SK-N-SH (cell line): Measurements from ENCODE around the gene IKBKE. TPM values are rescaled to one million over a fixed set of nuclear protein-coding genes. Genes with fewer than 3 reads are reported as not detected.

Source experiments
- CTCF ChIA-PET: fragments of 300-600, 350-600 bp; formaldehyde crosslinking; extraction: SDS; loops from one replicate; lab custom pipeline; 2021; lab: Yijun Ruan, JAX
- POLR2A ChIA-PET: fragments of 350-600 bp; sonication (Branson Sonifier 250); formaldehyde crosslinking; extraction: SDS; loops from one replicate; lab custom pipeline; 2020; ENCODE audit warnings: antibody characterized with exemption, inconsistent platforms; lab: Yijun Ruan, JAX
- DNase-seq: peaks from one replicate; pipeline ENCODE4 v3.0.0; 2012
- H2AFZ ChIP-seq: fragments of 200-600 bp; sonication (generic); 2 replicates; pipeline ENCODE4 v1.8.1; 2016; ENCODE audit warnings: antibody characterized with exemption, mild to moderate bottlenecking, low read depth
- H3F3A ChIP-seq: fragments of 200-600 bp; sonication (generic); replicated peaks from 2 replicates; pipeline ENCODE3; 2016; ENCODE audit warnings: antibody characterized with exemption, mild to moderate bottlenecking; ENCODE audit not compliant: insufficient read depth
- H3K27ac ChIP-seq, 2 experiments: fragments of 200-500 bp in 1 of 2; fragments of 200-600 bp in 1 of 2; sonication (Bioruptor generic) in 1 of 2; sonication (generic), shearing (Covaris generic) in 1 of 2; 2 replicates each; pipeline versions ENCODE4 v1.5.1 to v1.6.1; 2014 to 2016; ENCODE audit warnings: low read depth in 2 of 2, inconsistent platforms in 1 of 2, low read length in 1 of 2, mild to moderate bottlenecking in 1 of 2, mixed read lengths in 1 of 2
- H3K27me3 ChIP-seq: fragments of 200-600 bp; sonication (generic), shearing (Covaris generic); 2 replicates; pipeline ENCODE4 v1.6.1; 2016; ENCODE audit warnings: mixed run types; ENCODE audit not compliant: insufficient read depth
- H3K36me3 ChIP-seq, 2 experiments: fragments of 200-500 bp in 1 of 2; fragments of 200-600 bp in 1 of 2; sonication (Bioruptor generic) in 1 of 2; sonication (generic) in 1 of 2; replicated peaks in 1 of 2; 2 replicates each; pipeline versions ENCODE3 to v1.5.1; 2014 to 2016; ENCODE audit warnings: low read length in 1 of 2, mild to moderate bottlenecking in 1 of 2; ENCODE audit not compliant: insufficient read depth in 2 of 2, control insufficient read depth in 1 of 2
- H3K4me1 ChIP-seq, 2 experiments: fragments of 200-500 bp in 1 of 2; fragments of 200-600 bp in 1 of 2; sonication (Bioruptor generic) in 1 of 2; sonication (generic), shearing (Covaris generic) in 1 of 2; 2 replicates each; pipeline versions ENCODE4 v1.5.1 to v1.6.1; 2014 to 2016; ENCODE audit warnings: low read depth in 1 of 2, low read length in 1 of 2, mixed run types in 1 of 2; ENCODE audit not compliant: insufficient read depth in 2 of 2, control insufficient read depth in 1 of 2
- H3K4me2 ChIP-seq: fragments of 200-600 bp; sonication (generic), shearing (Covaris generic); 2 replicates; pipeline ENCODE4 v1.6.1; 2017; ENCODE audit warnings: mixed run types
- H3K4me3 ChIP-seq, 2 experiments: fragments of 200-500 bp in 1 of 2; fragments of 200-600 bp in 1 of 2; sonication (Bioruptor generic) in 1 of 2; sonication (generic), shearing (Covaris generic) in 1 of 2; 2 replicates each; pipeline versions ENCODE4 v1.5.1 to v1.8.1; 2014 to 2016; ENCODE audit warnings: low read depth in 2 of 2, inconsistent platforms in 1 of 2, low read length in 1 of 2, mild to moderate bottlenecking in 1 of 2, mixed read lengths in 1 of 2, moderate library complexity in 1 of 2
- H3K79me2 ChIP-seq: fragments of 200-600 bp; sonication (generic); 2 replicates; pipeline ENCODE4 v1.8.1; 2017; ENCODE audit warnings: mild to moderate bottlenecking; ENCODE audit not compliant: insufficient read depth
- H3K9ac ChIP-seq: fragments of 200-600 bp; sonication (generic); 2 replicates; pipeline ENCODE4 v1.6.1; 2017; ENCODE audit warnings: mixed run types
- H3K9me2 ChIP-seq: fragments of 200-600 bp; sonication (generic); 2 replicates; pipeline ENCODE4 v1.6.1; 2017; ENCODE audit warnings: mixed run types
- H3K9me3 ChIP-seq: fragments of 200-600 bp; sonication (generic); 2 replicates; pipeline ENCODE4 v1.6.1; 2017; ENCODE audit warnings: mixed run types, mild to moderate bottlenecking, moderate library complexity
- H4K20me1 ChIP-seq: fragments of 200-600 bp; sonication (generic); 2 replicates; pipeline ENCODE4 v1.6.1; 2017; ENCODE audit warnings: mild to moderate bottlenecking, mixed run types; ENCODE audit not compliant: insufficient read depth
- ELF1 ChIP-seq: IDR thresholded peaks from 2 replicates; pipeline ENCODE4 v1.4.0; 2012
- EP300 ChIP-seq, 2 experiments: IDR thresholded peaks; 2 replicates each; pipeline versions ENCODE4 v1.4.0 to v1.6.1; 2012; ENCODE audit warnings: borderline replicate concordance in 1 of 2, low read depth in 1 of 2, low read length in 1 of 2
- EZH2phosphoT487 ChIP-seq: fragments of 200-600 bp; sonication (generic); IDR thresholded peaks from 2 replicates; pipeline ENCODE4 v1.6.1; 2017; ENCODE audit warnings: low read depth, mixed run types, mild to moderate bottlenecking, antibody characterized with exemption, moderate library complexity, borderline replicate concordance
- FOSL2 ChIP-seq: IDR thresholded peaks from 2 replicates; pipeline ENCODE4 v1.4.0; 2012; ENCODE audit warnings: low read depth, mild to moderate bottlenecking, moderate library complexity, borderline replicate concordance
- FOXJ3 ChIP-seq: sonication (generic); formaldehyde crosslinking; IDR thresholded peaks from 2 replicates; pipeline ENCODE4 v1.5.1; 2020; ENCODE audit warnings: mild to moderate bottlenecking, missing genetic modification reagents
- FOXM1 ChIP-seq: IDR thresholded peaks from 2 replicates; pipeline ENCODE4 v1.4.0; 2012; ENCODE audit warnings: low read depth, mild to moderate bottlenecking
- GABPA ChIP-seq: IDR thresholded peaks from 2 replicates; pipeline ENCODE4 v1.4.0; 2012; ENCODE audit warnings: low read depth, mild to moderate bottlenecking
- GATA2 ChIP-seq: sonication (generic); formaldehyde crosslinking; IDR thresholded peaks from 2 replicates; pipeline ENCODE4 v1.5.0; 2020; ENCODE audit warnings: mild to moderate bottlenecking, missing genetic modification reagents
- IRF3 ChIP-seq: fragments of 150-350 bp; IDR thresholded peaks from 2 replicates; pipeline ENCODE4 v1.6.1; 2016; ENCODE audit warnings: mild to moderate bottlenecking, low read depth, low read length
- JUND ChIP-seq: IDR thresholded peaks from 2 replicates; pipeline ENCODE4 v1.4.0; 2012
- MAX ChIP-seq: IDR thresholded peaks from 2 replicates; pipeline ENCODE4 v1.4.0; 2012; ENCODE audit warnings: low read depth
- MXI1 ChIP-seq: IDR thresholded peaks from 2 replicates; pipeline ENCODE4 v1.6.1; 2012; ENCODE audit warnings: mild to moderate bottlenecking, low read depth, low read length, improper control_type of control experiment
- NRF1 ChIP-seq: IDR thresholded peaks from 2 replicates; pipeline ENCODE4 v1.6.1; 2012; ENCODE audit warnings: low read depth, mild to moderate bottlenecking, low read length
- POLR2AphosphoS5 ChIP-seq: IDR thresholded peaks from 2 replicates; pipeline ENCODE4 v1.6.1; 2012; ENCODE audit warnings: low read depth, low read length
- RAD21 ChIP-seq: IDR thresholded peaks from 2 replicates; pipeline ENCODE4 v1.6.1; 2012; ENCODE audit warnings: mild to moderate bottlenecking, low read length
- RCOR1 ChIP-seq: fragments of 150-350 bp; IDR thresholded peaks from 2 replicates; pipeline ENCODE4 v1.6.1; 2017; ENCODE audit warnings: antibody characterized with exemption, low read length
- SIN3A ChIP-seq: IDR thresholded peaks from 2 replicates; pipeline ENCODE4 v1.6.1; 2012; ENCODE audit warnings: low read depth, mild to moderate bottlenecking, low read length, moderate library complexity, borderline replicate concordance
- TAF1 ChIP-seq: IDR thresholded peaks from 2 replicates; pipeline ENCODE4 v1.6.1; 2012; ENCODE audit warnings: low read depth, mild to moderate bottlenecking, low read length, moderate library complexity, borderline replicate concordance
- TCF12 ChIP-seq: IDR thresholded peaks from 2 replicates; pipeline ENCODE4 v1.4.0; 2012
- TEAD4 ChIP-seq: IDR thresholded peaks from 2 replicates; pipeline ENCODE4 v1.4.0; 2012; ENCODE audit warnings: mild to moderate bottlenecking, borderline replicate concordance; ENCODE audit not compliant: insufficient read depth
- WGBS: methylation state at CpG from one replicate; pipeline ENCODE4 v1.1.6; 2017; ENCODE audit warnings: low lambda C conversion rate; 5-methylcytosine and 5-hydroxymethylcytosine counted together
- polyA plus RNA-seq, 3 experiments: library from polyadenylated mRNA; depleted of rRNA; stranded (reverse); fragments of >200 nt; gene quantifications; 2 replicates each; pipeline ENCODE4 v1.2.3, GENCODE V29; 2012
- TF ChIP-seq, protein P1 (sequence below): IDR thresholded peaks from 2 replicates; pipeline ENCODE4; 2012
- TF ChIP-seq, protein P2 (sequence below): fragments of 200-600 bp; sonication (generic); IDR thresholded peaks from 2 replicates; pipeline ENCODE4 v1.6.1; 2017; ENCODE audit warnings: antibody characterized with exemption, mild to moderate bottlenecking, moderate library complexity
- TF ChIP-seq, protein P3 (sequence below): fragments of 150-350 bp; IDR thresholded peaks from 2 replicates; pipeline ENCODE4 v1.6.1; 2017; ENCODE audit warnings: antibody characterized with exemption, low read length, low read depth, borderline replicate concordance

The IKBKE gene
- polyA plus RNA-seq, 1 of the 3 experiments (the other 2 are of a cell fraction), result 14.5 TPM

- no peaks in the 10 kb centered on the region for H4K20me1 ChIP-seq
- H3K79me2 ChIP-seq, result no peaks in the 10 kb centered on the region
- H3K36me3 ChIP-seq, result peaks cover 60 to 85% of the 10 kb centered on the region in 2 experiments
- H3K27ac ChIP-seq, result no peak overlapping the region
- no peak overlapping the region for H3K4me2 ChIP-seq
- TF ChIP-seq SIN3A, result no peak
- no peak for TF ChIP-seq EP300 (IDR thresholded peaks at IDR 0.05; ENCODE audit: borderline replicate concordance in 1 of 2, low read depth in 1 of 2, low read length in 1 of 2)
- no peak for TF ChIP-seq POLR2AphosphoS5
- TF ChIP-seq EZH2phosphoT487, result no peak
- TF ChIP-seq FOXM1, result no peak
- no peak for TF ChIP-seq MXI1
- TF ChIP-seq RAD21, result no peak
- no peak for TF ChIP-seq NRF1
- TF ChIP-seq FOSL2, result no peak
- TF ChIP-seq FOXJ3 (CRISPR knock-in tag), result no peak
- no peak for TF ChIP-seq TCF12
- no peak for TF ChIP-seq JUND
- no peak for TF ChIP-seq MAX
- TF ChIP-seq TAF1, result no peak
- TF ChIP-seq ELF1, result no peak
- no peak for TF ChIP-seq RCOR1
- no peak for TF ChIP-seq TEAD4
- TF ChIP-seq, all 33 proteins: peak for 0
- ChIA-PET CTCF (interaction anchor here (1.3 to 2.3 kb wide), 2 partner anchors 17 to 23 kb away, joined by 5 to 6 read pairs; no protein-coding TSS in a partner anchor), POLR2A (no interaction called here)
- H2AFZ ChIP-seq, result no peak overlapping the region
- H3K9ac ChIP-seq, result no peak overlapping the region
- no peak for DNase-seq
- H3K9me3 ChIP-seq, result no peaks in the 10 kb centered on the region
- no peaks in the 10 kb centered on the region; a peak in 1 of 4 replicates for H3K4me1 ChIP-seq
- H3K4me3 ChIP-seq, result no peak overlapping the region
- H3K9me2 ChIP-seq, result no peaks in the 10 kb centered on the region
- no peaks in the 10 kb centered on the region for H3K27me3 ChIP-seq
- no peaks in the 10 kb centered on the region for H3F3A ChIP-seq
These were observed 31.7 kb upstream of the IKBKE start for GRCh38 chr1:206438554-206438953.

DNA sequence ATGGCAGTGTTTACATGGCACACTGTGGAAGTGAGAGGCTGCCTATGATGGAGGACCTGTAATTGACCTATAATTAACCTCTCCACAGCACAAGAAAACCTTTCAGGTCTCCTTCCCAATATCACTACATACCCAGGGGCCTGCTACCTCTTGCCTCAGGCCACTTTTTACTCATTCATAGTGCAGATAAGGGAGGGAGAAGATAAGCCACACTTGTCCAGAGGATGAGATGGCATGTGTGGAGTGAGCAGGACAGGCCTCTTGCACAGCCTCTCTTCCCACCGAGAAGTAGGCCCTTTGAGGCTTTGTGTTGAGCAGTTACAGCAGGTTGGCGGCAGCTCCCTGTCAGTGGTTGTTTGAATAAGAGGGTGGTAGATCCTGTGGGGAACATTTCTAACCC lies 31.1 kb upstream of the IKBKE start:
- Histone ChIP-seq H3F3A (no peaks in the 10 kb centered on the region), H3K36me3 (peaks cover 63 to 81% of the 10 kb centered on the region in 2 experiments), H3K4me1 (no peaks in the 10 kb centered on the region; a peak in 1 of 4 replicates), H3K9me3 (no peaks in the 10 kb centered on the region), H2AFZ (no peak overlapping the region), H3K27me3 (no peaks in the 10 kb centered on the region), H3K79me2 (no peaks in the 10 kb centered on the region), H4K20me1 (no peaks in the 10 kb centered on the region), H3K27ac (no peak overlapping the region), H3K9me2 (no peaks in the 10 kb centered on the region), H3K9ac (no peak overlapping the region), H3K4me2 (no peak overlapping the region), H3K4me3 (no peak overlapping the region)
- WGBS, result 100% methylated on average over 1 of the region's 2 CpGs
- CTCF ChIA-PET, result interaction anchor here (1.7 to 2.3 kb wide), 2 partner anchors 16 to 23 kb away, joined by 5 to 6 read pairs; no protein-coding TSS in a partner anchor
- POLR2A ChIA-PET, result no interaction called here
- no peak for DNase-seq
- no peak for TF ChIP-seq FOXJ3 (CRISPR knock-in tag)
- no peak for TF ChIP-seq RAD21
- TF ChIP-seq TCF12, result no peak
- TF ChIP-seq, protein P1, sequence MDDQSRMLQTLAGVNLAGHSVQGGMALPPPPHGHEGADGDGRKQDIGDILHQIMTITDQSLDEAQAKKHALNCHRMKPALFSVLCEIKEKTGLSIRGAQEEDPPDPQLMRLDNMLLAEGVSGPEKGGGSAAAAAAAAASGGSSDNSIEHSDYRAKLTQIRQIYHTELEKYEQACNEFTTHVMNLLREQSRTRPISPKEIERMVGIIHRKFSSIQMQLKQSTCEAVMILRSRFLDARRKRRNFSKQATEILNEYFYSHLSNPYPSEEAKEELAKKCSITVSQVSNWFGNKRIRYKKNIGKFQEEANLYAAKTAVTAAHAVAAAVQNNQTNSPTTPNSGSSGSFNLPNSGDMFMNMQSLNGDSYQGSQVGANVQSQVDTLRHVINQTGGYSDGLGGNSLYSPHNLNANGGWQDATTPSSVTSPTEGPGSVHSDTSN, result no peak
- TF ChIP-seq, protein P2, sequence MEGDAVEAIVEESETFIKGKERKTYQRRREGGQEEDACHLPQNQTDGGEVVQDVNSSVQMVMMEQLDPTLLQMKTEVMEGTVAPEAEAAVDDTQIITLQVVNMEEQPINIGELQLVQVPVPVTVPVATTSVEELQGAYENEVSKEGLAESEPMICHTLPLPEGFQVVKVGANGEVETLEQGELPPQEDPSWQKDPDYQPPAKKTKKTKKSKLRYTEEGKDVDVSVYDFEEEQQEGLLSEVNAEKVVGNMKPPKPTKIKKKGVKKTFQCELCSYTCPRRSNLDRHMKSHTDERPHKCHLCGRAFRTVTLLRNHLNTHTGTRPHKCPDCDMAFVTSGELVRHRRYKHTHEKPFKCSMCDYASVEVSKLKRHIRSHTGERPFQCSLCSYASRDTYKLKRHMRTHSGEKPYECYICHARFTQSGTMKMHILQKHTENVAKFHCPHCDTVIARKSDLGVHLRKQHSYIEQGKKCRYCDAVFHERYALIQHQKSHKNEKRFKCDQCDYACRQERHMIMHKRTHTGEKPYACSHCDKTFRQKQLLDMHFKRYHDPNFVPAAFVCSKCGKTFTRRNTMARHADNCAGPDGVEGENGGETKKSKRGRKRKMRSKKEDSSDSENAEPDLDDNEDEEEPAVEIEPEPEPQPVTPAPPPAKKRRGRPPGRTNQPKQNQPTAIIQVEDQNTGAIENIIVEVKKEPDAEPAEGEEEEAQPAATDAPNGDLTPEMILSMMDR, result no peak
- no peak for TF ChIP-seq MAX
- TF ChIP-seq, protein P3, sequence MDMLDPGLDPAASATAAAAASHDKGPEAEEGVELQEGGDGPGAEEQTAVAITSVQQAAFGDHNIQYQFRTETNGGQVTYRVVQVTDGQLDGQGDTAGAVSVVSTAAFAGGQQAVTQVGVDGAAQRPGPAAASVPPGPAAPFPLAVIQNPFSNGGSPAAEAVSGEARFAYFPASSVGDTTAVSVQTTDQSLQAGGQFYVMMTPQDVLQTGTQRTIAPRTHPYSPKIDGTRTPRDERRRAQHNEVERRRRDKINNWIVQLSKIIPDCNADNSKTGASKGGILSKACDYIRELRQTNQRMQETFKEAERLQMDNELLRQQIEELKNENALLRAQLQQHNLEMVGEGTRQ, result no peak
- TF ChIP-seq SIN3A, result no peak
- TF ChIP-seq FOSL2, result no peak
- TF ChIP-seq ELF1, result no peak
- TF ChIP-seq IRF3, result no peak
- no peak for TF ChIP-seq GABPA
- no peak for TF ChIP-seq GATA2
